GM18526 (cell line): ENCODE results near the gene MYO1C.

Source experiments
- POLR2A ChIP-seq: IDR thresholded peaks from 3 replicates; pipeline ENCODE4 v1.6.1; 2011; ENCODE audit not compliant: insufficient read length; ENCODE audit errors: extremely low read depth

Gene MYO1C

GRCh38 chr17:1431631-1432104 lies 60.8 kb downstream of the MYO1C start:
- no peak for TF ChIP-seq POLR2A

- no peak for TF ChIP-seq POLR2A
Observed at GRCh38 chr17:1423456-1424135, 68.9 kb downstream of the MYO1C start.

GRCh38 chr17:1422885-1423284 lies 69.6 kb downstream of the MYO1C start:
- no peak for TF ChIP-seq POLR2A

- no peak for TF ChIP-seq POLR2A
Observed at GRCh38 chr17:1421470-1421869, 71.0 kb downstream of the MYO1C start.

- TF ChIP-seq POLR2A, result no peak
Observed at GRCh38 chr17:1420981-1421380, 71.5 kb downstream of the MYO1C start.

- TF ChIP-seq POLR2A, result no peak
Observed at GRCh38 chr17:1420163-1420562, 72.3 kb downstream of the MYO1C start.

GRCh38 chr17:1416414-1416813 lies 76.1 kb downstream of the MYO1C start:
- TF ChIP-seq POLR2A, result no peak

GRCh38 chr17:1414634-1415033 lies 77.9 kb downstream of the MYO1C start:
- TF ChIP-seq POLR2A, result no peak
